Spleen (tissue), 7 donors: ENCODE measurements around the gene KCMF1.

Source experiments
- POLR2A ChIP-seq, 3 donors: fragments of 450-650 bp; IDR thresholded peaks; one replicate each; pipeline ENCODE4 v1.5.1; 2017; ENCODE audit warnings: antibody characterized with exemption in 3 of 3, mild to moderate bottlenecking in 1 of 3
- TF ChIP-seq, protein P1 (sequence below), 11 experiments: fragments of 200-600 bp in 7 of 11; fragments of 450-650 bp in 4 of 11; sonication (generic) in 4 of 11; IDR thresholded peaks in 8 of 11; conservative IDR thresholded peaks in 3 of 11; 1 replicate in 7 of 11; 2 replicates in 4 of 11; pipeline versions ENCODE4 v1.4.0 to v1.8.0; 2016 to 2021; ENCODE audit warnings: antibody characterized with exemption in 11 of 11, inconsistent platforms in 4 of 11, mild to moderate bottlenecking in 1 of 11
- donor health status: DM: no; HTN: no; CAD: no; lungs with moderate emphysema.
- donor health status: DM: no; HTN: no; CAD: no.
- donor health status: DM: no; HTN: no; CAD: no.

DNA sequence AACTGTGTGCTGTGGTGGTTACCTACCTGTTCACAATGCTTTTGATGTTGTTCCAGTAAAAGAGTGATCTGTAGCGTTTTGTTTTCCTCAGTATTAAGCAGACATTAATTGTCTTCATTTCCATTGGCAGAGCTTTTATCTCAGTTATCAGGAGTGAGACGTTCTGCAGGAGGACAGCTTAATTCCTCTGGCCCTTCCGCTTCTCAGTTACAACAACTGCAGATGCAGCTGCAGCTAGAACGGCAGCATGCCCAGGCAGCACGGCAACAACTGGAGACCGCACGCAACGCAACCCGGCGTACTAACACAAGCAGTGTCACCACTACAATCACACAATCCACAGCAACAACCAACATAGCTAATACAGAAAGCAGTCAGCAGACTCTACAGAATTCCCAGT lies 78.3 kb downstream of the KCMF1 start:
- TF ChIP-seq POLR2A (IDR thresholded peaks at IDR 0.05) = no peak
- TF ChIP-seq, protein P1, sequence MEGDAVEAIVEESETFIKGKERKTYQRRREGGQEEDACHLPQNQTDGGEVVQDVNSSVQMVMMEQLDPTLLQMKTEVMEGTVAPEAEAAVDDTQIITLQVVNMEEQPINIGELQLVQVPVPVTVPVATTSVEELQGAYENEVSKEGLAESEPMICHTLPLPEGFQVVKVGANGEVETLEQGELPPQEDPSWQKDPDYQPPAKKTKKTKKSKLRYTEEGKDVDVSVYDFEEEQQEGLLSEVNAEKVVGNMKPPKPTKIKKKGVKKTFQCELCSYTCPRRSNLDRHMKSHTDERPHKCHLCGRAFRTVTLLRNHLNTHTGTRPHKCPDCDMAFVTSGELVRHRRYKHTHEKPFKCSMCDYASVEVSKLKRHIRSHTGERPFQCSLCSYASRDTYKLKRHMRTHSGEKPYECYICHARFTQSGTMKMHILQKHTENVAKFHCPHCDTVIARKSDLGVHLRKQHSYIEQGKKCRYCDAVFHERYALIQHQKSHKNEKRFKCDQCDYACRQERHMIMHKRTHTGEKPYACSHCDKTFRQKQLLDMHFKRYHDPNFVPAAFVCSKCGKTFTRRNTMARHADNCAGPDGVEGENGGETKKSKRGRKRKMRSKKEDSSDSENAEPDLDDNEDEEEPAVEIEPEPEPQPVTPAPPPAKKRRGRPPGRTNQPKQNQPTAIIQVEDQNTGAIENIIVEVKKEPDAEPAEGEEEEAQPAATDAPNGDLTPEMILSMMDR (IDR thresholded peaks at IDR 0.05 in 8 of 11, conservative IDR thresholded peaks at IDR 0.05 in 3 of 11) = no peak
